HG02884 (cell line): ENCODE data around the gene NOTO.

Experiments
- ATAC-seq: cut with Tn5 transposase; IDR thresholded peaks from one replicate; pipeline ENCODE4 v1.9.1; 2021; ENCODE audit warnings: mild to moderate bottlenecking, moderate library complexity; ENCODE audit not compliant: unreplicated experiment

The NOTO gene

DNA sequence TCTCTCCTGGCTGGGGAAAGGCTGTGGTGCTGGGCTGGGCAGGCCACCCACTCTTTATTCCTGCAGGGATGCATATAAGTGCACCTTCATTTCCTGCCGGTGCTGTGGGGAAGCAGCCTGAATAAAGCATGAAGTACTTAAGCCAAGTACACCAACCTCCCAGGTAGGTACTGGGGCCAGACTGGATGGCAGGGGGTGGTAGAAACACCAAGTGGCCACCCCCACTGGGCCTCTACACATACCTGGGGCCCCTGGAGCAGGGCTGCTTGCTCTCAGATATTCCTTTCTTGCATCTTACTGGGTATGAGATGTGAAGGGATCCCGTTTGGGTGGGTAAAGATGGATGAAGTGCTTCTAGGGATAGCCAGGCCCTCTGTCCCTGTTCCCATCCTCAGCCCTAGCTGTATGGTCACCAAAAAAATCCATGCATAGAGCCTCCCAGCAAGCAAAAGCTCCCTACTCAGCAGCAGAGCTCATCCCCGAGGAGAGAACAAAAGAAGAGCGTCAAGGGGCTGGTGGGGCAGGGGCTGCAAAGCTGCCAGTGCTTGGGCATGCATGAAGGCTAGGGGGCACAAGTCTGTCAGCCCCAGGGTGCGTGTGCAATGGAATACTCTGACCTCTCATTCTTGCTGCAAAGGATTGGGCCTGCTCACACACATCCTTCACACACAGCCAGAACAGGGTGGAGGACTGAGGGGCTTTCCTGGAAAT, 53.7 kb downstream of the NOTO start:
- no peak for ATAC-seq

DNA sequence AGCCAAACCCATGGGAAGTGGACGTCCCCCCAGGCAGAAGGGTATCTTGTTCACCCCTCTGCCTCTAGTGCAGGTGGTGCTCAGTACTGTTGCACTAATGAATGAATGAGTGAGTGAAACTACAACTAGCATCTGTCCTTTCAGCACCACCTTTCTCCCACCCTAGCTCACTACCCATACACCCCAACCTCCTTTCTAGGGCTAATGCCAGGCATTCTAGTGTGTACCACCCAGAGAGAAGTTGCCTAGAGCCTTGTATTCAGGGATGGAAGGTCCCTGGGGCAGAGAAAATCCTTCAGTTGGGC, 54.2 kb downstream of the NOTO start:
- ATAC-seq, result no peak

DNA sequence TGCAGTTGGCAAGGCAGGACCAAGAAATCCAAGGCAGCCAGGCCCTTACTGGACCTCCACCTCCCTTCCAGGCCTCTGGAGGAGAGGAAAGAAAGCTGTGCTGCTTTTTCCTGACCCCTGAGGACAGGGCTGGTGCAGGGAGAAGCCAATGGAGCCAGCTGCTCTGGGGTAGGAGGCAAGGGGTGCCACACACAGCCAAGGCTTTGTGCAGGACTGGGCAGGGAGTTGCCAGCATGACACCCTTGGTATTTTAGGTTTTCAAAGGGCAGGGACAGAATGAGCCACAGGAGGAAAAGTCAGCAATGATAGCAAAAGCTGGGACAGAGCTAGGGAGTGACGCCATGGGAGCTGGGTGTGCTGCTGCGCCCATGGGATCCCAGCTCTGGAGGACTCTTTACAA, 54.6 kb downstream of the NOTO start:
- no peak for ATAC-seq

DNA sequence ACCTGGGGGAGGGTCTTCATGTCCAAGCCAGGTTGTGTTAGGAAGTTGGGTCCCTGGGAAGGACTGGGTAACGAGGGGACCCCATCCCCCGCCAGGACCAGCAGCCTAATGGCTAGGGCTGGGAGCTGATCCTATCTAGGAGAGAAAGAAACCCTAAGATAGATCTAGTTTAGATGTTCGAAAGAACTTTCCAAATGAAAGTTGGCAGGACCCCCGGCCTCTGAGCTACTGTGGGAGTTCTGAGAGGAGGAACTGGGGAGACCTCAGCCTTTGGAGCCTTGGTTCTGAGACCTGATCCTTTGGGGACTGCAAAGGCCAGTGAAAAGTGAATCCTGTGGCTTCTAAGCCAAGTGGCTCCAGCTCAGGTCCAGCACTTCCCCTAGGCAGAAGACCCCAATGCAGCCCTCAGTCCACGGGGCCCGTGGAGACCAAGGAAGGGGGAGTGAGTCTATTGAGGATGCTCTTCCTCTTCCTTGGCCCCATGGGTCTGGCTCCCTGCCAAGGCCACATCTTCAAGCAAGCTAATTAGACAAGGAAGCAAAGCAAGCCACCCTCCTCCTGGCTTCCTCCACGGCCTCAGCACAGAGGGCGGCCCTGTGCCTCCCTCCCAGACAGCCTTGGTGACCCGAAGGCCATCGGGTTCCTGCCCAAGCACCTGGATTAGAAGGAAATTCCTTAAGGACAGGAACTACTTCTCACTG, 55.2 kb downstream of the NOTO start:
- ATAC-seq, result no peak

DNA sequence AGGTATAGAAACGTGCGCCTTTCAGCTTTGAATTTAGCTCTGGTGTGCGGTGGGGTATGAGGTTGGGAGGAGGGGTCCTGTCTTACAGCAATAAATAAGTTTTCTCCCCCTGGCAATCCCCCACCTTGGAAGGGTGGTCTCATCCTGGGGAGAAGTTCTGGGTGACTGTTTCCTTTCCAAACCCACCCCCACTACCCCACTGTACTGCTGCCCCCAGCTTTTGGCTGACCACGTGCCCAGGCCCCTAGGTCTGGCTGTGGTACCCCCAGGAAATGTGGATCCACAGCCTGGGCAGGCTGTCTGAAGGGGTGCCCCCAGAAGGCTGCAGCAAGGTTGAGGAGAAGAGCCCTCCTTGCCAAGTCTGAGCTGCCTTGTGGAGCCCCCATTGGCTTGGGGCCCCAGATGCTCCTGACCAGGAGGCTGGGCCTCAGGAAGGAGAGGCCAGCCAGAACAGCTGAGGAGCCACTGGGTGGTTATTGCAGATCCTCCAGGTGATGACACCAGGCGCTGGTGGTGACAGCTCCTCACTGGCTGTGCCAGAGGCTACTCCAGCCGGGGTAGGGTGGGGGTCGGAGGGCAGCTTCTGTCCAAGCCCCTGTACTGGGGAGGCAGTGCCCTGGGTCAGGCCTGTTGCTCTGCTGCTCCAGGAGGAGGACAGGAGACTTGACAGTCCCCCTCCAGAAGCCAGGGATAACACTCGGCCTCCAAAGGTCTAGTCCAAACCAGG, 56.0 kb downstream of the NOTO start:
- no peak for ATAC-seq

DNA sequence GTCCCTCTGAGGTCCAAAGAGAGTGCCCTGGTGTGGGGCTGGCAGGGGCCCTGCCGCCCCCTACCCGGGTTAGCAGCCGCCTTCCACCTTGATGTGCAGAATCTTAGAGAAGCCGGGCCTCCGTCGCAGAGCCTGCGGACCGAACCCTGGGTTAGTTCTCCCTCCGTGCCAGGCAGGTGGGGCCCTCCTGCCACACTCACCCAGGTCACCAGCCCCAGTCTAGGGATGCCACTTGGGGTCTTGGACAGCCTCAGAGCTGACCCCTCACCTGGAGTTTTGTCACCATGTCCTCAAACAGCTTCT, 56.5 kb downstream of the NOTO start:
- ATAC-seq, result no peak

DNA sequence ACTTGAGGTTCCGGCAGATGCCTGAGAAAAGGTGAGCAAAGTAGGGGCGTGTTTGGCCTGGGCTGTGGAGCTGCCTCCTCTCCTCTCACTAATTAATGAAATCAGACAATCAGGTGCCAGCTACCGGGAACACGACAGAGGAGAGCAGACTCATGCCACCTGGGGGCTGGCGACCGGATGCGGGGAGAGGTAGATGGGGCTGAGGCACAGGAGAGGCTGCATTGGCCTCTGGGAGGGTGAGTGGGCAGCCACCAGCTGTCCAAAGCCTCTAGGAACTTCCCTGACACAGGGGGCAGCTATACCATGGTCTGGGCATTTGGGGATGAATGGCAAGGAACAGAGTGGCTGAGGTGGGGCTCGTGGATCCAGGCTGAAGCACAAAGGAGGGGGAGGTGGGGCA, 56.9 kb downstream of the NOTO start:
- no peak for ATAC-seq

DNA sequence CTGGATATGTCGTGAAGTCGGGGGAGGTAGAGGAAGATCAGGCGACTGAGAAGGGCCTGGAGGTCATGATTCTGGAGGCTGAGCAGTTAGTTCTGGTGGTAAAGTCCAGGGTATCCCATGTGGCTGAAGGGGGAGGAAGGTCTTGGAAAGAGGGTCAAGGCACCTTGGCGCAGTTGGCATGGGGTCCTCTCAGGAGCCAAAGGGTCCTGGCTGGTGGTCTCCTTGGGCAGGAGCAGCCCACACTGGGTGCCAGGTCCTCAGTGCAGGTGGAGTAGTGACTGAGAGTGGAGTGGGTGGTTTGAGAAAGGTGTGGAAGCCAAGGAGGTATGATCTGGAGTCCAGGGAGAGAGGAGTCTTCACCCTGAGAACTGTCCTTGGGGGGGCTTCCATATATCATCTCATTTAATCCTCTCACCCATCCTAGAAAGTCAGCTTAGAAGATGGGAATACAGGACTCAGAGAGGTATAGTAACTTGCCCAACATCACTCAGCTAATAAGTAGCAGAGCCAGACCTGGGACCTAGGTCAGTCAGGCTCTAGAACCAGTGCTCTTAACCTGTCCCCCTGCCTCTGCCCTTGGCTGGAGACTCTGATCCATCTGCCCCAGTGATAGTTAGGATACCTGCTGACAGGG, 57.4 kb downstream of the NOTO start:
- no peak for ATAC-seq

DNA sequence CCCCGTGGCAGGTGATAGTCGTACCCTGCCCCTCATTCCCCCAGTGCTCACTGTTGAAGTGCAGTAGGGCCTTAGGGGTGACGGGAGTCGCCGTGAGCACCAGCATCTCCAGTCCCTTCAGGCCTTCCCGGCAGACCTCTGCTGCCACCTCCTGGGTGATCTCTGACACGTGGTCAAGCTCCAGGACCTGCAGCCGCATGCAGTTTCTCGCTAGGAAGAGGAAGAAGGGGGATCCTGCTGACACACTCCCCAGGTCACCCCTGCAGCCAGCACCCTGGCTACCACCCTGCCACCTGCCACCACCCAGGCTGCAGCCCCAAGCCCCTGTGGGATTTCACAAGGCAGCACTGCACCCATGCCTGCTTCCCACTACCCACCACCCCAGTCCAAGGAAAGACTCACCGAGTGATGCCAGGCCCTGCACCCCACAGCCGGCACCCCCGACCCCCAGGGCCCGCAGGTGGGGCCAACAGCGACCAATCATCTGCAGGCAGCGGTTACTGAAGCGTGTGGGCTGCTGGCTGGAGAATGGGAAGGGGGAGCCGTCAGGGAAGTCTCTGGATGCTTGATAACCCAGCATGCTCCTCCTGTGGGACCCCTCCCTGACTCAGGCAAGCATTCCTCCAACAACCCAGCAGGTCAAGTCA, 58.1 kb downstream of the NOTO start:
- no peak for ATAC-seq
